Chondrocyte (in vitro differentiated cells): ENCODE results near the gene OR4D11. TPM values are rescaled to one million over a fixed set of nuclear protein-coding genes. Genes with fewer than 3 reads are reported as not detected.
"Not testable (repeated sequence)": the region's sequence is repeated elsewhere in the genome, so short reads cannot be mapped to it uniquely, and the experiment has no call there.

Source experiments
- DNase-seq: peaks from one replicate; pipeline ENCODE4 v3.0.0; 2021; ENCODE audit warnings: mixed read lengths, low spot score
- H3K27ac Mint-ChIP-seq: one replicate; pipeline ENCODE4 v1.8.0; 2021; ENCODE audit warnings: mild to moderate bottlenecking, moderate library complexity, mixed read lengths; ENCODE audit not compliant: unreplicated experiment
- H3K27me3 Mint-ChIP-seq: 2 replicates; pipeline ENCODE4 v1.8.0; 2021; ENCODE audit warnings: low read depth, mixed read lengths
- H3K36me3 Mint-ChIP-seq: 2 replicates; pipeline ENCODE4 v1.8.0; 2021; ENCODE audit warnings: low read depth, mixed read lengths
- H3K4me1 Mint-ChIP-seq: 2 replicates; pipeline ENCODE4 v1.8.0; 2021; ENCODE audit warnings: low read depth, mild to moderate bottlenecking, mixed read lengths
- H3K4me3 Mint-ChIP-seq: one replicate; pipeline ENCODE4 v1.8.0; 2021; ENCODE audit warnings: mild to moderate bottlenecking, moderate library complexity, mixed read lengths; ENCODE audit not compliant: unreplicated experiment
- H3K9me3 Mint-ChIP-seq: 2 replicates; pipeline ENCODE4 v1.8.0; 2021; ENCODE audit warnings: low read depth, mixed read lengths
- total RNA-seq: library from RNA; stranded (reverse); gene quantifications from 3 replicates; pipeline ENCODE4 v1.2.1, GENCODE V29; 2021
- TF ChIP-seq, protein P1 (sequence below): fragments of 200-600 bp; sonication (generic); IDR thresholded peaks from 2 replicates; pipeline ENCODE4 v1.5.0; 2021; ENCODE audit warnings: antibody characterized with exemption, mild to moderate bottlenecking, moderate library complexity

OR4D11 gene
- total RNA-seq, 1 donor from 2014 or later = not detected

DNA sequence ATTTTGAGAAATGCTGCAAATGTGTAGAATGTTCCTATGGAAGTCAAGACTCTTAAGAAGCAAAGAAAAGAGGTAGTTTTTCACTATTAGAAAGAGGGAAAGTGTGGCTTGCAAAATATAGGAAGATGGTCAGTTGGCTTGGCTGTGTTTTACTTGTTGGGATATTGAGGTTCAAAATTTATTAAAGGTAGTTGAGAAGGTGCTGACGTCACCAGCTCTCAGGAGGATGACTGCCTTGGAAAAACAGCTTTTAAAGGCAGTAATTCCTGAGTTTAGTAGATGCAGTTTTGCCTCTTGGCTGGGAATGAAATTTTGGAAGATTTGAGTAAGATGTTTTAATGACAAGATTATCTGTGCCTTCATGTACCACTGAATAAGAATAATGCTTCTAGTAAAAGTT, 8.3 kb downstream of the OR4D11 start:
- peaks cover 10% of the 10 kb centered on the region for H3K27me3 Mint-ChIP-seq
- no peak overlapping the region for H3K27ac Mint-ChIP-seq
- TF ChIP-seq, protein P1, sequence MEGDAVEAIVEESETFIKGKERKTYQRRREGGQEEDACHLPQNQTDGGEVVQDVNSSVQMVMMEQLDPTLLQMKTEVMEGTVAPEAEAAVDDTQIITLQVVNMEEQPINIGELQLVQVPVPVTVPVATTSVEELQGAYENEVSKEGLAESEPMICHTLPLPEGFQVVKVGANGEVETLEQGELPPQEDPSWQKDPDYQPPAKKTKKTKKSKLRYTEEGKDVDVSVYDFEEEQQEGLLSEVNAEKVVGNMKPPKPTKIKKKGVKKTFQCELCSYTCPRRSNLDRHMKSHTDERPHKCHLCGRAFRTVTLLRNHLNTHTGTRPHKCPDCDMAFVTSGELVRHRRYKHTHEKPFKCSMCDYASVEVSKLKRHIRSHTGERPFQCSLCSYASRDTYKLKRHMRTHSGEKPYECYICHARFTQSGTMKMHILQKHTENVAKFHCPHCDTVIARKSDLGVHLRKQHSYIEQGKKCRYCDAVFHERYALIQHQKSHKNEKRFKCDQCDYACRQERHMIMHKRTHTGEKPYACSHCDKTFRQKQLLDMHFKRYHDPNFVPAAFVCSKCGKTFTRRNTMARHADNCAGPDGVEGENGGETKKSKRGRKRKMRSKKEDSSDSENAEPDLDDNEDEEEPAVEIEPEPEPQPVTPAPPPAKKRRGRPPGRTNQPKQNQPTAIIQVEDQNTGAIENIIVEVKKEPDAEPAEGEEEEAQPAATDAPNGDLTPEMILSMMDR = no peak

DNA sequence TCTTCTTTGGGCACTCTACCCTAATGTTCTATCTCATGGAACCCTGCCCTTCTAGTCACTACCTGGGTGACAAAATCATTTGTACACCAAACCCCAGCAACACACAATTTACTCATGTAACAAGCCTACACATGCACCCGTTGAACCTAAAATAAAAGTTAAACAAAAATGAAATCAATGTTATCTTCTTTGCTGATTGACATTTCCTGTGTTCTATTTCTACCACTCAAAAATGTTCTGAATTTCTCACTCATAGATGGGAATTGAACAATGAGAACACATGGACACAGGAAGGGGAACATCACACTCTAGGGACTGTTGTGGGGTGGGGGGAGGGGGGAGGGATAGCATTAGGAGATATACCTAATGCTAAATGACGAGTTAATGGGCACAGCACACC, 16.8 kb downstream of the OR4D11 start:
- not testable (repeated sequence) for H3K36me3 Mint-ChIP-seq, DNase-seq, H3K9me3 Mint-ChIP-seq, H3K27ac Mint-ChIP-seq, H3K4me3 Mint-ChIP-seq, H3K4me1 Mint-ChIP-seq
- H3K27me3 Mint-ChIP-seq = peaks cover 39% of the 10 kb centered on the region

More for the DNA sequence above, 8.3 kb downstream of the OR4D11 start:
- no peaks in the 10 kb centered on the region for H3K9me3 Mint-ChIP-seq
- no peak for DNase-seq
- no peaks in the 10 kb centered on the region for H3K4me1 Mint-ChIP-seq
- no peak overlapping the region for H3K4me3 Mint-ChIP-seq
- H3K36me3 Mint-ChIP-seq = no peaks in the 10 kb centered on the region

DNA sequence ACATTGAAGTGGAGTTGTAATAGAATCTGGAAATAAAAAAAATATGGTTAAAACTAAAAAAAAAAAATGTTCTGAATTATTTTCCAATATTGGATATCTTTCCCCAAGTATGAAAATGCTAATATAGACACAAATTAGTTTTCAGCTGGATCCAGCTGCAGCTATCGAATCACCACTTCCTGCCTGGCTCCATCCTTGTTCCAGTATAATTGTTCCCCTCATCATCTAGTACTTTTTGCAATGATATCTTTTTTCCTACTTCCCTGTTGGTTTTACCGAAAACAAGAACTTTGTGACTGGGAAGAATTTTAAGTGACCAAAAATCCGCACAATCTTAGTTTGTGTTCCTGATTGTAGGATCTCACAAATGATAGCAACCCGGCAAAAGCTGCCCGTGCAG, 17.4 kb downstream of the OR4D11 start:
- no peak overlapping the region for H3K4me3 Mint-ChIP-seq
- DNase-seq = no peak
- H3K36me3 Mint-ChIP-seq = no peaks in the 10 kb centered on the region
- no peak overlapping the region for H3K27ac Mint-ChIP-seq
- no peaks in the 10 kb centered on the region for H3K9me3 Mint-ChIP-seq
- TF ChIP-seq, protein P1 = no peak
- peaks cover 42% of the 10 kb centered on the region for H3K27me3 Mint-ChIP-seq
- no peaks in the 10 kb centered on the region for H3K4me1 Mint-ChIP-seq

DNA sequence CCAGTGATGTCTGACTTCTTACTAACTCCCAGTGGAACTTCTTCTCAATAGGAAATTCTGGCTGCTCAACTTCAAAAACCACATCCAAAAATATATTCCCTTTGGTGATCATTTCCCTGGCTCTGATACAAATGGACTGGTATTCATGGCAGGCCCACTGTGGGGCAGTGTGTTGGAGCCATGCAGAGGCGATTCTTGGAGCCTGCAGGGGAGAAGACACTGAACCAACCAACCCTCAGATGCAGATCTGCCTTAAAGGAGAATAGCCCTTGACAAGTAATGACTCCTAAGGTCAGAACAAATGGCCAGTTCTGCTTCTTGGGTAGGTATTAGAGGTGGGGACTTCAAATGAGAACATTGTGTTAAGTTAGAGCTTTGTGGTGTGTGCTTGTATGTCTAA, 20.2 kb downstream of the OR4D11 start:
- Mint-ChIP-seq H3K36me3 (no peaks in the 10 kb centered on the region), H3K27me3 (peaks cover 47% of the 10 kb centered on the region), H3K4me3 (no peak overlapping the region), H3K4me1 (no peaks in the 10 kb centered on the region), H3K9me3 (no peaks in the 10 kb centered on the region), H3K27ac (no peak overlapping the region)
- DNase-seq = no peak
- TF ChIP-seq, protein P1 = no peak

DNA sequence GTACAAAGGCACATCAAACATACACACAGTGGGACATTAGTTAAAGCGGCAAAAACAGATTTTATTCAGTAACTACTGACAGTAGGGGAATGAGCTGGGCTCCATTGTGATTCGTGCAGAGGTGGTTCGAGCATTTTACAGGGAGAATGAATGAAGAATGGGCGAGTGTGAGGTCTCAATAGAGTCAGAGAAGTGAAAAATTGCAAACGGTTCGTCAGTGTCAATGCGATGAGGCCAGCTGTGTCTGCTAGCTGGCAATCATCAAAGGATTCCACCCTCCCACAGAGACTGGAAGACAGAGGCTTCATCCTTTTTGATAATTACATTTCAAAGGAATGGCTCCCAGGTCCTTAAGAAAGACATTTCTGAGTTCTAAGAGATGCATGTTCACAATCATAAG, 25.3 kb downstream of the OR4D11 start:
- H3K27ac Mint-ChIP-seq = no peak overlapping the region
- H3K4me1 Mint-ChIP-seq = no peaks in the 10 kb centered on the region
- TF ChIP-seq, protein P1 = no peak
- no peaks in the 10 kb centered on the region for H3K9me3 Mint-ChIP-seq
- no peak overlapping the region for H3K4me3 Mint-ChIP-seq
- peaks cover 36% of the 10 kb centered on the region for H3K27me3 Mint-ChIP-seq
- DNase-seq = no peak
- no peaks in the 10 kb centered on the region for H3K36me3 Mint-ChIP-seq

DNA sequence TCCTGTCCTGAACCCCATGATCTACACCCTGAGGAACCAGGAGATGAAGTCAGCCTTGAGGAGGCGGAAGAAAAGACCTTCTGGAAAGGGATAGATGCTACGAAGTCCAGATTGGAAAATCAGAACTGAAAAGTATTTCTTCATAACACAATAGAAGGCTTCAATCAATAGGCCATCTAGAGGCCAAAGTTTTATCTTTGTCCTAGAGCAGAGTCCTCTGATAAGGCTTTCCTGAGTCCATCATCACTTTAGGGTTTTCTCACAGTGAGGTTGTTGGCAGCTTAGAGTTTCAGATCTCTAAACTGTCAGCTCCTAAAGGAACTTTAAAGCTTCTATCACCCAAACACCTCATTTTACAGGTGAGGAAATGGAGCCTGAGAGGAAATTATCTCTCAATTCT, 29.2 kb downstream of the OR4D11 start:
- H3K36me3 Mint-ChIP-seq = no peaks in the 10 kb centered on the region
- peaks cover 8% of the 10 kb centered on the region for H3K4me1 Mint-ChIP-seq
- TF ChIP-seq, protein P1 = no peak
- H3K9me3 Mint-ChIP-seq = no peaks in the 10 kb centered on the region
- no peak for DNase-seq
- peaks cover 18% of the 10 kb centered on the region for H3K27me3 Mint-ChIP-seq
- H3K27ac Mint-ChIP-seq = no peak overlapping the region
- H3K4me3 Mint-ChIP-seq = no peak overlapping the region
